KG1 (cell line): ENCODE results near the gene RARRES2.

Source experiments
- DNase-seq: peaks from one replicate; lab custom pipeline; 2025; lab: John Stamatoyannopoulos, UW

The RARRES2 gene

DNA sequence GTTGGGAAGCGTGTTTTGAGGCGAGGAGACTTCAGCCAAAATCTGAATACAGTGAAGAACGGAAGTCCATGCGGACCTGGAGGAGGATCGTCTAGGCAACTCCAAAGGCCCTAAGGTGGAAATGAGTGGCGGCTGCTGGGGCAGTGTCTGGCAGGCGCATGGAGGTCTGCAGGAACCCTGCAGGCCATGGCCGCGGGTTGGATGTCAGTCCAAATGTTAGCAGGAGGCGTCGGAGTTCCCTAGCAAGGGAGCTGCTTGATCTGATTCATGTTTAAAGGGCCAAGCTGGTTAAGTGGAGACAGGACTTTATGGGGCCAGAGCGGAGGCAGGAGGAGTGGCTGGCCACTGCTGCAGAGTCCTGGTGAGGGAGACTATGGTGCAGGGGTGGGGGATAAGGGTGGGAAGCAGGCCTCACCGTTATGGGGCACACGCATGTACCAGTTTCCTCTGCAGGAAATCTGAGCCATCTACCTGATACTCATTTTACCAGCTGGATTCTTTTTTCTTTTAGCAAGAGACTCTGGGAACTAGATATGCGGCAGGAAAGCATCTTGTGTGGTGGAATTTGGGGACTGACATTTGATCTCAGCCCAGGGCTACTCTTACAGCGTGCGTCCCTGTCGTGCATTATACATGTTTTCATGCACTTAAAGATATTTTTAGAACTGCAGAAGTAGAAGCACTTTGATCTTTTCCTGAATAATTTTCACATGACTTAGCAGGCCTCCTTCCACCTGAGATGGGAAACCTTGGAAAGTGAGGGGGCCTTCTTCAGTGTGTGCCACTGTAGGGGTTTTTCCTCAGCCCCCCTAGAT lies 20.6 kb upstream of the RARRES2 start:
- no peak for DNase-seq

DNA sequence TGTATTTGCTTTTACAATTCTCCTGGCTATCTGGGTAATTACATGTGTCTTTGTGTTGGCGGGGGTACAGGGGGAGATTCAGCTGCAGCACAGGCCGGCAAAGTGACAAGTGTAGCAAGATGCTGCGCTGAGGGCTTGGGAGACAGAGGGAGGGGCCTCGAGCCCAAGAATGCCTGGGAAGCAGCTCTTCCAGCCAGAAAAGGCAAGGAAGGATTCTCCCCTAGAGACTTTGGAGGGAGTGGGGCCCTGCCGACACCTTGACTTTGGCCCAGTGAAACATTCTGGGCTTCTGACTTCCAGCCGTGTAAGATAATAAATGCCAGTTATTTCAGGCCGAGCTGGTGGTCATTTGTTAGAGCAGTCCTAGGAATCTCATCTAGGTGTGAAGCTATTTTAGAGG lies 20.0 kb upstream of the RARRES2 start:
- DNase-seq: no peak

GRCh38 chr7:150360363-150361058 lies 19.1 kb upstream of the RARRES2 start:
- DNase-seq: no peak

- DNase-seq: no peak
These were observed 18.4 kb upstream of the RARRES2 start for GRCh38 chr7:150359622-150360362.

DNA sequence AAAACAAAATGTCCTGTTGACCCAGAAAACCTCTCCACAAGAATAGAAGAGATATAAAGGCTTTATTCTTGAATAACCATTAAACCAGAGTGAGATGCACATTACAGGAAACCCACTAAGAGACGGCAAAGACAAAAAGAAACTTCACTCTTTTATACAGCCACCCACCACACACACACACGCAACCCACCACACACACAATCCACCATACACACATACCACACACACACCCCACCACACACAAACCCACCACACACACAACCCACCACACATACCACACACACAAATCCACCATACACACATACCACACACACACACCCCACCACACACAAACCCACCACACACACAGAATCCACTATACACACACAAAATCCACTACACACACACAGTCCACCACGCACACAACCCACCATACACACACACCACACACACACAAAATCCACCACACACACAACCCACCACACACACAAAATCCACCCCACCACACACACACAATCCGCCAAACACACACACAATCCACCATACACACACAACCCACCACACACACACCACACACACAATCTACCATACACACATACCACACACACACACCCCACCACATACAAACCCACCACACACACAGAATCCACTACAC lies 17.7 kb upstream of the RARRES2 start:
- no peak for DNase-seq

DNA sequence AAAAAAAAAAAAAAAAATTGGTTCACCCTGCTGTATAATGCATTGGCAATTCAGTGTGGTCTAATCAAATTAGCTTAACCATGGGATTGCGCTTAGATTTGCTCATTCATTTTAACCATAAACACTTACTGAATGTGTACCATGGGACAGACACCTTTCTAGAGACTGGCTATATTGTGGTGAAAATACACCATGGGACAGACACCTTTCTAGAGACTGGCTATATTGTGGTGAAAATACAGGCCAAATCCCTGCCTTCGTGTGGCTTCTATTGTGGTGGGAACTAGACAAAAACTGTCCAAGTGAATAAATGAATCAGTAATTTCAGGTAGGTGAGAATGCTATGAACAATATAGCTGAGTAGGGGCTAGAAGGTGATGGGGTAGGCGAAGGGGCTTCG lies 17.0 kb upstream of the RARRES2 start:
- no peak for DNase-seq

- no peak for DNase-seq
These were observed 16.5 kb upstream of the RARRES2 start for GRCh38 chr7:150357771-150358427.

DNA sequence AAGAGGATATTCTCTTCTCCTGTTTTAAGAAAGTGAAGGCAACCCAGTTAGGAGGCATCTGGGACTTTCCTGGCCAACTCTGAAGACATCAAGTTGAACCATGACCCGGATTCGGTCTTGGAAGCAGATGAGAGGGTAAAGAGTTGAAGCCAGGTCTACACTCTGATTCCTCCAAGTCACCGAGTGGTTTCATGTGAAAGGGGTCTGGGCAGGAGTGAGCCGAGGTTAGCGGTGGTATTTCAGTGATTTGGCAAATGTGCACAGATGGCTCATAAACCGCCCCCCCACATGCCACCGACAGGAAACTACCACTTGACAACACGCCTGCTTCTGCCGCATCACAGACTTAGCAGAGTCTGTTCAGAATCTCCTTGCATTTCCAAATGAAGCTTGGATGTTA lies 15.8 kb upstream of the RARRES2 start:
- no peak for DNase-seq

DNA sequence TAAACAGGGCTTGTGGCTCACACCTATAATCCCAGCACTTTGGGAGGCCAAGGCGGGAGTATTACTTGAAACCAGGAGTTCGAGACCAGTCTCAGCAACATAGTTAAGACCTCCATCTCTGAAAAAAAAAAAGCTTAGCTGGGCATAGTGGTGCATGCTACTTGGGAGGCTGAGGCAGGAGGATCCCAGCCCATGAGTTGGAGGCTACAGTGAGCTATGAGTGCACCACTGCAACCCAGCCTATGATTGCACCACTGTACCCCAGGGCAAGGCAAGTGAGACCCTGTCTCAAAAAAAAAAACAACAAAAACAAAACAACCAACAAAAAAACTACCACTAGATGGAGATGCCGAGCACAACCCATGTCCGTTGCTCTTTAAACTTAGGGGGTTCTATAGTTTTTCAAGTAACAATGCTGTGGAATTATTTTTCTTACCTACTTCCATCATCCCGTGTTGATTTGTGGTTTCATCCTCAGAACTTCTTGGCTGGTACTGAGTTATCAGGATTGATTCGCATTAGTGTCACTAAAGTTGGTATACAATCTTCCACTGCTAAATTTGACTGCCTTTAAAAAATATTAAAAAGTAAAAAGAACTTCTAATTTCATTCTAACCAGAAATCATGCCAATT lies 15.0 kb upstream of the RARRES2 start:
- no peak for DNase-seq

GRCh38 chr7:150355666-150356059 lies 14.2 kb upstream of the RARRES2 start:
- DNase-seq: no peak

GRCh38 chr7:150351587-150352194 lies 10.3 kb upstream of the RARRES2 start:
- DNase-seq: no peak

GRCh38 chr7:150346922-150347321 lies 5.5 kb upstream of the RARRES2 start:
- no peak for DNase-seq

DNA sequence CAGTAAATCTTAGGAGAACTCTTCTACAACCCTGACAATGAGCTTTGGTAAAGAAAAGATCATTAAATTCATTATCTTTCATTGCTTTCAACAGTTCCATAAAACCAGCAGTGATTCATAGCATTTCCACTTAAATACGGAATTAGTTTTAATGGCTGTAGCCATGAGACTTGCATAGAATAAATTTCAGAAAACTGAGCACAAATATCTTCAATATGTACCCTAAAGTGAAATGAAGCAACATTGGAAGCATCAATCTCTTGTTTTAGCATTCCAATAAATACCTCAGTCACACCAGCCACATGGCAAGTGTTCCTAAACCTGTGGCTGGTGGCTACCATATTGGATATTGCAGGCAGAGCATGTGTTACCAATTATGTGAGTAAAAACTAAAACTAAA lies 3.6 kb upstream of the RARRES2 start:
- no peak for DNase-seq

GRCh38 chr7:150344299-150344698 lies 2.9 kb upstream of the RARRES2 start:
- no peak for DNase-seq

DNA sequence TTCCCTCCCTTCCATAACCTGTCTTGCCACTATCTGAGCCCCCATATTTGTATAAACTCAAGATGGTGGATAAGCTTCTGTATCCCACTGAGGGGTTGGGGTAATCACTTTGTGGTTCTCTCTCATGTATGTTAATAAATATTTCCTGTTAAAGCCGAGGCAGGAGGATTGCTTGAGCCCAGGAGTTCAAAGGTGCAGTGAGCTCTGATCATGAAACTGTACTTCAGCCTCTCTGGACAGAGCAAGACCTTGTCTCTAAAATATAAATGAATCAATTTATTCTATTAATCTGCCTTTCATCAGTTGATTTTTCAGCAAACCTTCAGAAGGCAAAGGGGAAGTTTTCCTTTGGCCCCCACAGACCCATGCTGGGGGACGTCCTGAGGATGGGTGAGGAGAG lies 1.8 kb upstream of the RARRES2 start:
- no peak for DNase-seq

GRCh38 chr7:150342121-150342408 lies 636 bp upstream of the RARRES2 start:
- no peak for DNase-seq

DNA sequence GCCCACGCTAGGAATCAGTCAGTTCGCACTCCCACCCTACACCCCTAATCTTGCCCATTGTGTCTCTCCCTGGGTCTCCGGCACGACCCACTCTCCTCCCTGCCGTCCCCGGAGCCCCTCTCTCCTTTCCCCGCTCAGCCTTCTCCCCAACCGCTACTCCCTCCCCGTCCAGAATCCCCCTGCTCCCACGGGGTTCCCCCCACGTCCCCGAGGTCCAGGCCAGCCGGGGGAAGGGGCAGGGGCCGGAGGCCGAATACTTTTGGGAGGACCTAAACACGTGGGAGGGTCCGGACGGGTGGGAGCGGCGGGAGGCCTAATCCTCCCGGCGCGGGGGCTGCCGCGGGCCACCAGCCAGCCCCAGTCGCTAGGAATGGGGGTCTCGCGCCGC lies 560 bp downstream of the RARRES2 start:
- no peak for DNase-seq

- no peak for DNase-seq
These were observed 1.2 kb downstream of the RARRES2 start for GRCh38 chr7:150340024-150340749.

GRCh38 chr7:150339409-150339809 lies 2.0 kb downstream of the RARRES2 start:
- no peak for DNase-seq

- DNase-seq: no peak
These were observed 3.1 kb downstream of the RARRES2 start for GRCh38 chr7:150338166-150338829.
